Measurements from ENCODE around the gene GVQW3. TPM values are rescaled to one million over a fixed set of nuclear protein-coding genes. Genes with fewer than 3 reads are reported as not detected.

Gene GVQW3
- total RNA-seq, 1 donor from 2014 or later, result 5.7 TPM

GRCh38 chr11:76436020-76436419 lies 54.9 kb downstream of the GVQW3 start:
- Histone ChIP-seq H3K27ac (ENCODE audit: low read depth, low read length) (no peak overlapping the region), H3K36me3 (ENCODE audit: control insufficient read depth in 3 of 3, insufficient read depth in 3 of 3, low read length in 3 of 3) (no peaks in the 10 kb centered on the region), H3K4me3 (ENCODE audit: low read length in 3 of 3) (no peak overlapping the region), H3K9ac (ENCODE audit: low read depth in 1 of 3, low read length in 3 of 3) (no peak overlapping the region), H3K9me3 (ENCODE audit: control insufficient read depth in 3 of 3, low read length in 3 of 3) (no peaks in the 10 kb centered on the region), H3K4me1 (ENCODE audit: control insufficient read depth in 3 of 3, insufficient read depth in 3 of 3, low read length in 3 of 3) (no peaks in the 10 kb centered on the region), H3K27me3 (ENCODE audit: control insufficient read depth in 3 of 3, insufficient read depth in 3 of 3, low read length in 3 of 3) (no peaks in the 10 kb centered on the region)

GRCh38 chr11:76443268-76443980 lies 62.3 kb downstream of the GVQW3 start:
- no peaks in the 10 kb centered on the region for H3K9me3 ChIP-seq (ENCODE audit: control insufficient read depth in 3 of 3, low read length in 3 of 3)
- peak overlapping the region; percentile 83 to 96 (median 91) for H3K4me3 ChIP-seq (ENCODE audit: low read length in 3 of 3)
- H3K36me3 ChIP-seq (ENCODE audit: control insufficient read depth in 3 of 3, insufficient read depth in 3 of 3, low read length in 3 of 3), result peaks cover 0 to 10% (median 9%) of the 10 kb centered on the region in 3 donors
- peak overlapping the region; percentile 92 for H3K27ac ChIP-seq (ENCODE audit: low read depth, low read length)
- no peaks in the 10 kb centered on the region for H3K27me3 ChIP-seq (ENCODE audit: control insufficient read depth in 3 of 3, insufficient read depth in 3 of 3, low read length in 3 of 3)
- peaks cover 5 to 22% (median 21%) of the 10 kb centered on the region in 3 donors for H3K4me1 ChIP-seq (ENCODE audit: control insufficient read depth in 3 of 3, insufficient read depth in 3 of 3, low read length in 3 of 3)
- peak overlapping the region; percentile 92 to 98 (median 97) for H3K9ac ChIP-seq (ENCODE audit: low read depth in 1 of 3, low read length in 3 of 3)

GRCh38 chr11:76444065-76444383 lies 62.9 kb downstream of the GVQW3 start:
- Histone ChIP-seq H3K4me1 (ENCODE audit: control insufficient read depth in 3 of 3, insufficient read depth in 3 of 3, low read length in 3 of 3) (peaks cover 5 to 22% (median 21%) of the 10 kb centered on the region in 3 donors), H3K9me3 (ENCODE audit: control insufficient read depth in 3 of 3, low read length in 3 of 3) (no peaks in the 10 kb centered on the region), H3K4me3 (ENCODE audit: low read length in 3 of 3) (peak overlapping the region; percentile 83 to 96 (median 91)), H3K27me3 (ENCODE audit: control insufficient read depth in 3 of 3, insufficient read depth in 3 of 3, low read length in 3 of 3) (no peaks in the 10 kb centered on the region), H3K36me3 (ENCODE audit: control insufficient read depth in 3 of 3, insufficient read depth in 3 of 3, low read length in 3 of 3) (peaks cover 0 to 10% (median 10%) of the 10 kb centered on the region in 3 donors), H3K9ac (ENCODE audit: low read depth in 1 of 3, low read length in 3 of 3) (peak overlapping the region; percentile 92 to 98 (median 97)), H3K27ac (ENCODE audit: low read depth, low read length) (peak overlapping the region; percentile 92)

DNA sequence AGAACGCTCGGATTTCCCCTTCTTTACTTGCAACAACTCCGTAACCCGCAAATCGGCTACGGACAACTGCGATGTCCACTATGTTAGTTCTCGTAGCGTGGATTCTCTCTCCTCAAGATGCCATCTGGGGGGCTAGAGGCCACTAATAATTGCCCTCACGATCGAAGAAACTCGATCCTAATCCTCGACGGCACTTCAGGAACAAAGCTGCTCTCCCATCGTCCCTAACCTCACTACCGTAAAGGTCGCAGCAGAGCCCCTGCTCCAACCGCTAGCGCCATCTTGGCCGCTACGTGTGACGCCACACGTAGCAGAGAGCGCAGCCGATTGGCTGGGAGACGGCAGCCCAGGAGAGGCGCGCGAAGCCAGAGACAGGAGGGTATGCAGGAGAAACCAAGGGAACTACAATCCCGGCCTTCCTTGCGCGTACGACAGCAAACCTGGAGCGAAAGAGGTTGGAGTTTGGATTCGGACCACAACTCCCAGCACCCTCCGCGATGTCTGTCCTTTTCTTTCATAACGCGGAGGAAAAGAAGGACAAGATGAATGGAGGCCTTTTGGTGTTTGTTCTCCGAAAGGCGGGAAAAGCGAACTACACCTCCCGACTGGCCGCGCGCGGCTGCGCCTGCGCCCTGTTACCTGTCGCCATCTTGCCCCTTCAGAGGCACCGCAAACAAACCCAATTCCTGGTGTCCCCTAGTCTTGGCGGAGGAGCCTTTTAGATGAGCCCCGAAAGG lies 63.4 kb downstream of the GVQW3 start, which contains the start of gene EMSY:
EMSY (plus strand) TSS at position 635 of the 737 bp plus-strand sequence. CDS start 1,921 bp downstream, outside the sequence.
- H3K4me1 ChIP-seq (ENCODE audit: control insufficient read depth in 3 of 3, insufficient read depth in 3 of 3, low read length in 3 of 3), result peaks cover 5 to 22% (median 21%) of the 10 kb centered on the region in 3 donors
- H3K27me3 ChIP-seq (ENCODE audit: control insufficient read depth in 3 of 3, insufficient read depth in 3 of 3, low read length in 3 of 3), result no peaks in the 10 kb centered on the region
- peak within 1 kb of the TSS; percentile 92 to 98 (median 97) for H3K9ac ChIP-seq (ENCODE audit: low read depth in 1 of 3, low read length in 3 of 3)
- peak within 1 kb of the TSS; percentile 83 to 96 (median 91) for H3K4me3 ChIP-seq (ENCODE audit: low read length in 3 of 3)
- H3K9me3 ChIP-seq (ENCODE audit: control insufficient read depth in 3 of 3, low read length in 3 of 3), result no peaks in the 10 kb centered on the region
- H3K36me3 ChIP-seq (ENCODE audit: control insufficient read depth in 3 of 3, insufficient read depth in 3 of 3, low read length in 3 of 3), result peaks cover 0 to 14% (median 10%) of the 10 kb centered on the region in 3 donors
- peak within 1 kb of the TSS; percentile 92 for H3K27ac ChIP-seq (ENCODE audit: low read depth, low read length)

- Histone ChIP-seq H3K27me3 (ENCODE audit: control insufficient read depth in 3 of 3, insufficient read depth in 3 of 3, low read length in 3 of 3) (no peaks in the 10 kb centered on the region), H3K9me3 (ENCODE audit: control insufficient read depth in 3 of 3, low read length in 3 of 3) (no peaks in the 10 kb centered on the region), H3K36me3 (ENCODE audit: control insufficient read depth in 3 of 3, insufficient read depth in 3 of 3, low read length in 3 of 3) (peaks cover 0 to 15% (median 14%) of the 10 kb centered on the region in 3 donors), H3K27ac (ENCODE audit: low read depth, low read length) (peak overlapping the region; percentile 92), H3K9ac (ENCODE audit: low read depth in 1 of 3, low read length in 3 of 3) (peak overlapping the region; percentile 92 to 97 (median 92)), H3K4me1 (ENCODE audit: control insufficient read depth in 3 of 3, insufficient read depth in 3 of 3, low read length in 3 of 3) (peaks cover 5 to 22% (median 21%) of the 10 kb centered on the region in 3 donors), H3K4me3 (ENCODE audit: low read length in 3 of 3) (peak overlapping the region; percentile 83 to 96 (median 91))
These were observed 64.3 kb downstream of the GVQW3 start for GRCh38 chr11:76445121-76446084.

DNA sequence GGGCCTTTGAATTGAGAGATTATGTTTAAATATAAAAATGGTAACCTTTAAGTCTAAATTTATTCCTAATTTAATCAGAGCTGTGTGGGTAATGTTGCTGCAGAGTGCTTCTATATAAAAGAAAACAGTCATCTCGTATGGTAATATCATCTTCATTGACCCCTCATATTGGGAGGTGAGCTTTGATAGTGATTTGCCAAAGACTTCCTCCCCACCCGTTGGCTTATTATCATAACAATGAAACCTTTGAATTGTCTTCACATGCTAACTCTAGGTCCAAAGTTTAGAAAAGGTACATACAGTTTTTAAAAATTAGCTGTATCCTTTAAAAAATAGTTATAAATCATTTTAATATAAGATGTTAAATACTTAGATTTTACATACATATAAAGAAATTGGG lies 67.4 kb downstream of the GVQW3 start:
- Histone ChIP-seq H3K4me1 (ENCODE audit: control insufficient read depth in 3 of 3, insufficient read depth in 3 of 3, low read length in 3 of 3) (peaks cover 5 to 14% (median 14%) of the 10 kb centered on the region in 3 donors), H3K9me3 (ENCODE audit: control insufficient read depth in 3 of 3, low read length in 3 of 3) (no peaks in the 10 kb centered on the region), H3K36me3 (ENCODE audit: control insufficient read depth in 3 of 3, insufficient read depth in 3 of 3, low read length in 3 of 3) (peaks cover 7 to 32% (median 27%) of the 10 kb centered on the region in 3 donors), H3K9ac (ENCODE audit: low read depth in 1 of 3, low read length in 3 of 3) (no peak overlapping the region), H3K4me3 (ENCODE audit: low read length in 3 of 3) (no peak overlapping the region), H3K27me3 (ENCODE audit: control insufficient read depth in 3 of 3, insufficient read depth in 3 of 3, low read length in 3 of 3) (no peaks in the 10 kb centered on the region), H3K27ac (ENCODE audit: low read depth, low read length) (no peak overlapping the region)

- no peaks in the 10 kb centered on the region for H3K27me3 ChIP-seq (ENCODE audit: control insufficient read depth in 3 of 3, insufficient read depth in 3 of 3, low read length in 3 of 3)
- H3K9me3 ChIP-seq (ENCODE audit: control insufficient read depth in 3 of 3, low read length in 3 of 3), result no peaks in the 10 kb centered on the region
- H3K36me3 ChIP-seq (ENCODE audit: control insufficient read depth in 3 of 3, insufficient read depth in 3 of 3, low read length in 3 of 3), result peaks cover 7 to 33% (median 33%) of the 10 kb centered on the region in 3 donors
- H3K4me1 ChIP-seq (ENCODE audit: control insufficient read depth in 3 of 3, insufficient read depth in 3 of 3, low read length in 3 of 3), result no peaks in the 10 kb centered on the region
- H3K9ac ChIP-seq (ENCODE audit: low read depth in 1 of 3, low read length in 3 of 3), result no peak overlapping the region
- H3K27ac ChIP-seq (ENCODE audit: low read depth, low read length), result no peak overlapping the region
- no peak overlapping the region for H3K4me3 ChIP-seq (ENCODE audit: low read length in 3 of 3)
These were observed 72.1 kb downstream of the GVQW3 start for GRCh38 chr11:76453248-76453647.

DNA sequence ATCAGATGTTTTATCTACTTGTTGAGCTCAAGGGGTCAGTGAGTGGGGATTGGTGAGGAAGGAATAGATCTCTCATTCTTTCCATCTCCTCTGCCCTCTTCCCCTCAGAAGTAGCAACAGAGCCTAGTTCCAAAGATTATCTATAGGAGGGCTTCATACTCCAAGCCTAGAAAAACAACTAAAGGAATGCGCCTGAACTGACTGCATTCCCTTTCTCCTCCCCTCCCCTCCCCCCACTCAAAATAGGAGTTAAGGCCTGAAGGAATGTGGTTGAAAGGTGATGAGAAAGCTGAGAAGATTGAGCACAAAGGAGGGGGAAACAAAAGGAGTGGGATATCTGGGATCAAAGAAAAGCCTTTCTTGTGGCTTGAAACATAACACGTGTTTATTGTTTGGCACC lies 74.2 kb downstream of the GVQW3 start:
- no peak overlapping the region for H3K9ac ChIP-seq (ENCODE audit: low read depth in 1 of 3, low read length in 3 of 3)
- H3K27ac ChIP-seq (ENCODE audit: low read depth, low read length), result no peak overlapping the region
- no peaks in the 10 kb centered on the region for H3K4me1 ChIP-seq (ENCODE audit: control insufficient read depth in 3 of 3, insufficient read depth in 3 of 3, low read length in 3 of 3)
- H3K36me3 ChIP-seq (ENCODE audit: control insufficient read depth in 3 of 3, insufficient read depth in 3 of 3, low read length in 3 of 3), result peaks cover 7 to 36% (median 33%) of the 10 kb centered on the region in 3 donors
- no peak overlapping the region for H3K4me3 ChIP-seq (ENCODE audit: low read length in 3 of 3)
- H3K9me3 ChIP-seq (ENCODE audit: control insufficient read depth in 3 of 3, low read length in 3 of 3), result no peaks in the 10 kb centered on the region
- no peaks in the 10 kb centered on the region for H3K27me3 ChIP-seq (ENCODE audit: control insufficient read depth in 3 of 3, insufficient read depth in 3 of 3, low read length in 3 of 3)

DNA sequence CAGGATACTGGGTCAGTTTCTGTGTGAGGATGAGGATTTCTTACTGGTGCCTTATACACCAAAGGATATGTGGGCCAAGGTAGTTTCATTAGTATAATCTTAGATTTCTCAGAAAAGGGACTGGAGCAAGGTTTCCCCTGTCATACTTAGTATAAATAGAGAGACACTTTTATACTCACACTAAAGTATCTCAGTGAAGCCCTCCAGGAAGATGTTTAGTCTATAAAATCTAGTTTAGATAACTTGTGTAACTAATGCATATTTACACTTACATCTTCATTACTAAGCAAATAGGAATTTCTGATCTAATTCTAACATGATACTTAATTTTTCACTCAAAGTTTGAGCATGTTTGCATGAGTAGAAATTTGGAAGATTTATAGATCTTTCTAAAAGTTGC lies 74.8 kb downstream of the GVQW3 start:
- no peaks in the 10 kb centered on the region for H3K27me3 ChIP-seq (ENCODE audit: control insufficient read depth in 3 of 3, insufficient read depth in 3 of 3, low read length in 3 of 3)
- no peaks in the 10 kb centered on the region for H3K4me1 ChIP-seq (ENCODE audit: control insufficient read depth in 3 of 3, insufficient read depth in 3 of 3, low read length in 3 of 3)
- peaks cover 7 to 36% (median 32%) of the 10 kb centered on the region in 3 donors for H3K36me3 ChIP-seq (ENCODE audit: control insufficient read depth in 3 of 3, insufficient read depth in 3 of 3, low read length in 3 of 3)

More for the DNA sequence above, 74.8 kb downstream of the GVQW3 start:
- Histone ChIP-seq H3K4me3 (ENCODE audit: low read length in 3 of 3) (no peak overlapping the region), H3K27ac (ENCODE audit: low read depth, low read length) (no peak overlapping the region), H3K9ac (ENCODE audit: low read depth in 1 of 3, low read length in 3 of 3) (no peak overlapping the region), H3K9me3 (ENCODE audit: control insufficient read depth in 3 of 3, low read length in 3 of 3) (no peaks in the 10 kb centered on the region)

All from skeletal muscle tissue (tissue), 4 donors.